Coronary artery (tissue), 2 donors: Measurements from ENCODE around the gene NEURL2.
"Not testable (repeated sequence)": the region's sequence is repeated elsewhere in the genome, so short reads cannot be mapped to it uniquely, and the experiment has no call there.

Source experiments
- DNase-seq: peaks from one replicate; pipeline ENCODE4 v3.0.0-alpha.2; 2017; ENCODE audit warnings: low spot score
- H3K27ac ChIP-seq, 2 donors: fragments of 200-600 bp; sonication (generic); one replicate each; pipeline ENCODE4 v1.5.1; 2016 to 2019
- H3K4me3 ChIP-seq: fragments of 200-600 bp; sonication (generic); 2 replicates; pipeline ENCODE4 v1.5.1; 2016; ENCODE audit warnings: mild to moderate bottlenecking, moderate library complexity
- TF ChIP-seq, protein P1 (sequence below): fragments of 200-600 bp; sonication (generic); IDR thresholded peaks from one replicate; pipeline ENCODE4 v1.5.1; 2019; ENCODE audit warnings: antibody characterized with exemption

Gene NEURL2

DNA sequence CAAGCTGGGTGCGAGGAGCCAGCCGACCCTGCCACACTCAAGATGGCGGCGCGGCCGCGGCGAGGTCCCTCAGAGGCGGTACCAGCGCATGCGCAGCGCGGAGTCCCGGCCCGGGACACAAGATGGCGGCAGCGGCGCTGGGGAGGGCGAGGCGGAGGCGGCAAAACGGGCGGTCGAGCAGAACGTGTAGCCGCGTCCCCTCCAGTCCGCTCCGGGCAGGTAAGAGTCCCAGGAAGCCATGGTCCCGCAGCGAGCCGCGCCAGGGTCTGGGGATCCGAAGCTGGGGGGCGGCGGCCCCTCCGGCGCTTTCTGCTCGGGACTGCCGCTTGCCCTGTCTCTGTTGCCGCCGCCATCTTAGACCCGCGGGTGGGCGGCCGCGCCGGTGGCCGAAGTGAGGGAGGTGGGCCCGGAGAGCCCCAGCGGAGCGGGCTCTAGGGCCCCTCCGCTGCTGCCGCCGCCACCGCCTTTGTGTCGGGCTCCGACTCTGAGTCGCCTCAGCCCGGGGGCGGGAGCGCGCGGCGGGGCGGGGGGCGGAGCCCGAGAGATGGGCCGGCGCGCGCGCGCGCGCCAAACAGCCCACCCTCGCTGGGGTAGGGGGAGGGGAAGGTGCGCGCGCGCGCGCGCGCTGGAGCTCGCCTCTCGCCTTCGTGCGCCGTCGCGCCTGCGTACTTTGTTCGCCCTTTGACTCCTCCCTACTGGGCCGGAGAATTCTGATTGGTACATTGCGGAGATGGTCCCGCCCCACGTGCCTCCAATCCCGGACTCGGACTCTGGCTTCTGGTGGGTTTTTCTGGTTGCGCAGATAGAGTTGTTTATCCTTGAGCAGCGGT, 43.8 kb upstream of the NEURL2 start, which contains the start of gene PCIF1:
TSS of gene PCIF1 (plus strand) at position 98 of the 830 bp plus-strand sequence. CDS start 4,317 bp downstream, outside the sequence.
- peak; percentile 98 for DNase-seq
- TF ChIP-seq, protein P1, sequence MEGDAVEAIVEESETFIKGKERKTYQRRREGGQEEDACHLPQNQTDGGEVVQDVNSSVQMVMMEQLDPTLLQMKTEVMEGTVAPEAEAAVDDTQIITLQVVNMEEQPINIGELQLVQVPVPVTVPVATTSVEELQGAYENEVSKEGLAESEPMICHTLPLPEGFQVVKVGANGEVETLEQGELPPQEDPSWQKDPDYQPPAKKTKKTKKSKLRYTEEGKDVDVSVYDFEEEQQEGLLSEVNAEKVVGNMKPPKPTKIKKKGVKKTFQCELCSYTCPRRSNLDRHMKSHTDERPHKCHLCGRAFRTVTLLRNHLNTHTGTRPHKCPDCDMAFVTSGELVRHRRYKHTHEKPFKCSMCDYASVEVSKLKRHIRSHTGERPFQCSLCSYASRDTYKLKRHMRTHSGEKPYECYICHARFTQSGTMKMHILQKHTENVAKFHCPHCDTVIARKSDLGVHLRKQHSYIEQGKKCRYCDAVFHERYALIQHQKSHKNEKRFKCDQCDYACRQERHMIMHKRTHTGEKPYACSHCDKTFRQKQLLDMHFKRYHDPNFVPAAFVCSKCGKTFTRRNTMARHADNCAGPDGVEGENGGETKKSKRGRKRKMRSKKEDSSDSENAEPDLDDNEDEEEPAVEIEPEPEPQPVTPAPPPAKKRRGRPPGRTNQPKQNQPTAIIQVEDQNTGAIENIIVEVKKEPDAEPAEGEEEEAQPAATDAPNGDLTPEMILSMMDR = no peak
- Histone ChIP-seq H3K4me3 (peak within 1 kb of the TSS; percentile 89), H3K27ac (peak within 1 kb of the TSS; percentile 98 to 100)

DNA sequence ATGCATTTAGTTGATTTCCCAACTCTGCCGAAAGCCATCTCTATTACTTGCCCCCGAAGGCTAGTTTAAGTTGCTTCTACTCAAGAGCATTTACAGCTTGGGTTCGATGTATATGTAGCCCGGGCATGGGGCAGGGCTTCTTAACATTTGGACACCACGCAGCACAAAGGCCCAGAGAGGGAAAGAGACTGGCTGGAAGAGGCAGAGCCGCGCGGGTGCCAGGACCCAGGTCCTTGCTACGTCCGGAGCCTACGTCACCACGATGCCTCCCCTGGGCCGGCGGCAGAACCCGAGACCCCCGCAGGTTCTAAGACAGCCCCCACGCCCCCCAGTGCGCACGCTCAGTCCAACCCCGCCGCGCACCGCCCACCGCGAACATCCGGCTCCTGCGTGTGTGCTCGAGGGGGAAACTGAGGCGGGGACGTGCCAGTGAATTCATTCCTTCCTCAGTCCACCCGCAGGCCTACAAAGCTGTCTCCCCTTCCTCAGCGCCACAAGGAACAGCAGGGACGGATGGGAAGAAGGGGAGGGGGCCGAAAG, 43.1 kb upstream of the NEURL2 start:
- Histone ChIP-seq H3K4me3 (peak overlapping the region; percentile 89), H3K27ac (peak overlapping the region; percentile 98 to 100)
- DNase-seq = peak; percentile 87
- TF ChIP-seq, protein P1 = no peak

DNA sequence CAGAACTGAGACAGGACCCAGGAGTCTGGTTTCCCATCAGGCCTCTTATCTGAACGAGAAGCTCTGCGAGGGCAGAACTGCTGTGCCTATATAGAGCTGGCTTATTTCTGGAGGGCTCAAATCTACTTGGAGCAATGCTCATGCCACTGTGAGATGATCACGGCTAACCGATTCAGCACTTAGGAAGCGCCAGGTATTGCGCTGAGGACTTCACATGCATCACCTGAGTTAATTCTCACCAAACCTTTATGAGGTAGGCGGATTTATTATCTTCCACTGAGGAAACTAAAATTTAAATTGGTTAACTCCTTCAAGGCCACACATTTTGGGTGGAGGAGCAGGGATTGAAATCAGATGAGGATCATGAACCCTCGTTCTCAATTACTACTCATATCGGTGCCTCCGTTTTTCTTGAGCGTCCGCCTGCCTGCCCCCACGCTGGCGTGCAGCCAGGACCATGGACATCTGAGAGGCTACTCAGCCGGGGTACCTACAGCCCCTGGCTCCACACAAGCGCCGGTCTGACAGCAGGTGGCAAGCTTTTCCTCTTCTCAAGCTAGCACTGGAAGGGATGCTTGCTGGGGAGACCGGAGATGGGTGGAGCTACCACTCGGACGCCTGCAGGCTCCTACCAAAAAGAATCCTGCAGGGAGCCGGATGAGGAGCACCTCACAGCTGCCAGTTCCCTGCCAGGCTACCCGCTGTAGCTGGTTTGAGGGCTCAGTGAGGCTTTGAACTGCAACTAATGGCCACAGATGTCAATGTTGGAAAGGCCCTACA, 42.4 kb upstream of the NEURL2 start:
- DNase-seq = no peak
- peak overlapping the region; percentile 98 to 100 for H3K27ac ChIP-seq
- TF ChIP-seq, protein P1 = no peak

DNA sequence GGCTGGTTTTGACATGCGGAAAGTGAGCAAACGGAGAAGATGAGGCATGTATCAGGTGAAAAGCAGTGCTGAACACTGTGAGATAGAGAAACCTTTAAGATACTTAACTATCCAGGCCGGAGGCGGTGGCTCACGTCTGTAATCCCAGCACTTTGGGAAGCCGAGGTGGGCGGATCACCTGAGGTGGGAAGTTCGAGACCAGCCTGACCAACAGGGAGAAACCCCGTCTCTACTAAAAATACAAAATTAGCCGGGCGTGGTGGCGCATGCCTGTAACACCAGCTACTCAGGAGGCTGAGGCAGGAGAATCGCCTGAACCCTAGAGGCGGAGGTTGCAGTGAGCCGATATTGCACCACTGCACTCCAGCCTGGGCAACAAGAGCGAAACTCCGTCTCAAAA, 40.7 kb upstream of the NEURL2 start:
- H3K27ac ChIP-seq, DNase-seq, H3K4me3 ChIP-seq: not testable (repeated sequence)

More for the DNA sequence above, 42.4 kb upstream of the NEURL2 start:
- H3K4me3 ChIP-seq = peak overlapping the region; percentile 89

DNA sequence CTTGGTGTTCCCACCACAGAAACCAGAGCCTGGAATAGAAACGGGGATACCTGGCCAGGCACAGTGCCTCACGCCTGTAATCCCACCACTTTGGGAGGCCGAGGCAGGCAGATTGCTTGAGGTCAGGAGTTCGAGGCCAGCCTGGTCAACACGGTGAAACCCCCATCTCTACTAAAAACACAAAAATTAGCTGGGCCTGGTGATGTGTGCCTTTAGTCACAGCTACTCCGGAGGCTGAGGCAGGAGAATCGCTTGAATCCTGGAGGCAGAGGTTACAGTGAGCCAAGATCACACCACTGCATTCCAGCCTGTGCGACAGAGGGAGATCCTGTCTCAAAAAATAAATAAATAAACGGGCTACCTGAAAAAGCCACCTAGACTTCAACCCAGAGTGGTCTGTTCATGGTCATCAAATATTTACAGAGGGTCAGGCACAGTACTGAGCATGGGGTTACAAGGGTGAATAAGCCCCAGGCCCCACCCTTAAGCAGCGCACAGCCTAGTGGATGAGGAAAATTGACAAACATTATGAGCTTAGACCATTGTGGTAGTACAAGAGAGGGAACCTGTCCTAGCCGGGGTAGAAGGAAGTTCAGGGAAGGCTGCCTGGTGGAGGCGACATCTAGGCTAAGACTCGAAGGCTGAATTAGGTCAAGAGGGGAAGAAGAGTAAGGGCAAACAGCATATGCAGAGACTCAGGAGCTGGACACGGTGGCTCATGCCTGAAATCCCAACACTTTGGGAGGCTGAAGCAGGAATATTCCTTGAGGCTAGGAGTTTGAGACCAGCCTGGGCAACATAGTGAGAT, 36.3 kb upstream of the NEURL2 start:
- TF ChIP-seq, protein P1 = no peak
- H3K27ac ChIP-seq = no peak overlapping the region
- no peak for DNase-seq
- no peak overlapping the region for H3K4me3 ChIP-seq

DNA sequence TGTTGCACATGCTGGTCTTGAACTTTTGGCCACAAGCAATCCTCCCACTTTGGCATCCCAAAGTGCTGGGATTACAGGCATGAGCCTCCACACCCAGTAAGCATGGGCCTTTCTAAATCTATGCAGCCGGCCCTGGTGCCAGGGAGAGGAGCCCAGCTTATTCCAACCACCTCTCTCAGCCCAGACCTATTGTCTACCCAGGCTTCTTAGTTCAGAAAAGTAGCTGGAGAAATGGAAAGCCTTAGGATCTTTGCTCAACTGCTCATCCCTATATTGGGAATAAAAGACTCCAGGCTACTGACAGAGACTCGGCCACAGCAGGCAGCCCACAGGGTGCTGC, 35.7 kb upstream of the NEURL2 start:
- TF ChIP-seq, protein P1 = no peak
- Histone ChIP-seq H3K4me3 (no peak overlapping the region), H3K27ac (no peak overlapping the region)
- no peak for DNase-seq
